Left lung (tissue), 10 donors: Measurements from ENCODE around the gene CINP. TPM values are rescaled to one million over a fixed set of nuclear protein-coding genes. Genes with fewer than 3 reads are reported as not detected.

Experiments
- ATAC-seq: fragments of 200-7000 bp; cut with Tn5 transposase; one replicate; pipeline ENCODE4 v1.9.1; 2020; ENCODE audit warnings: moderate library complexity
- DNase-seq, 4 donors: peaks; one replicate each; pipeline ENCODE4 v3.0.0-alpha.2; 2013 to 2020
- H3K27ac ChIP-seq, 2 donors: fragments of 200-600 bp; sonication (generic) in 1 of 2; one replicate each; pipeline versions ENCODE4 v1.5.0 to v1.8.0; 2020 to 2021
- H3K27me3 ChIP-seq, 2 donors: fragments of 200-600 bp; sonication (generic) in 1 of 2; one replicate each; pipeline versions ENCODE4 v1.5.0 to v1.8.0; 2020 to 2021
- H3K36me3 ChIP-seq, 2 donors: fragments of 200-600 bp; sonication (generic) in 1 of 2; one replicate each; pipeline versions ENCODE4 v1.5.0 to v1.8.0; 2020 to 2021
- H3K4me1 ChIP-seq, 2 donors: fragments of 200-600 bp; one replicate each; pipeline ENCODE4 v1.8.0; 2021
- H3K4me3 ChIP-seq, 2 donors: fragments of 200-600 bp; sonication (generic) in 1 of 2; one replicate each; pipeline versions ENCODE4 v1.5.0 to v1.8.0; 2020 to 2021; ENCODE audit warnings: mild to moderate bottlenecking in 1 of 2
- H3K9me3 ChIP-seq, 2 donors: fragments of 200-600 bp; sonication (generic) in 1 of 2; one replicate each; pipeline versions ENCODE4 v1.5.0 to v1.8.0; 2020 to 2021
- CTCF ChIP-seq, 2 donors: fragments of 200-600 bp; sonication (generic) in 1 of 2; IDR thresholded peaks; one replicate each; pipeline versions ENCODE4 v1.5.0 to v1.8.0; 2021; ENCODE audit warnings: antibody characterized with exemption in 2 of 2
- intact Hi-C, 2 donors: fragments of 100-400 bp; cut with DNase I; formaldehyde crosslinking; loops; one replicate each; pipeline versions ENCODE4 v1.11.2 to v1.14.2; 2022
- polyA plus RNA-seq, 6 donors: library from polyadenylated mRNA; unstranded; fragments of 120-200 nt; gene quantifications; one replicate each; pipeline ENCODE4 v1.2.1, GENCODE V29; 2013; ENCODE audit not compliant: insufficient read length in 6 of 6
- total RNA-seq, 2 donors: library from RNA; stranded (reverse); fragmentation: NEBNext Ultra II Directional; extraction: Animal tissue kit (Norgen Biotek cat#: 25700); gene quantifications; one replicate each; pipeline ENCODE4 v1.2.1, GENCODE V29; 2021
- donor health status: DM: no; HTN: yes; CAD: no.
- donor health status: DM: no; HTN: no; CAD: no.

The CINP gene
- total and polyA plus RNA-seq, 8 donors: 32.1 to 39.1 (median 36.6) TPM

DNA sequence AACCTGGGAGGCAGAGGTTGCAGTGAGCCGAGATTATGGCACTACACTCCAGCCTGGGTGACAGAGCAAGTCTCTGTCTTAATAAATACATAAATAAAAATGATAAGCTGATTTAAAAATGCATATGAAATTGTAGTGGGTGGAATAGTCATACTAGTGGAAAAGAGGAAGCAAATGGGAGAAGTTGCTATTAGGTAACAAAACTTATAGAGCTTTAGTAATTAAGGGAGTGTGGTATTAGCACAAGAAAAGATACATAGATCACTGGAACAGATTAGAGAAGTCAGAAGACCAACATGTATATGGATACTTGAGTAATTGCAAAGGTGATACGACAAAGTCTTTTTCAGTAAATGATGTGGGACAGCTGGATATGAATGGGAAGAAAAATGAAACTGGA lies 26.6 kb upstream of the CINP start:
- ATAC-seq: no peak
- H3K4me3 ChIP-seq: no peak overlapping the region
- no peak for TF ChIP-seq CTCF (IDR thresholded peaks at IDR 0.05)
- H3K27ac ChIP-seq: peak overlapping the region in 1 of 2 donors; percentile 60
- intact Hi-C loops: no loop called here
- H3K36me3 ChIP-seq: peaks cover 0 to 16% of the 10 kb centered on the region in 2 donors
- DNase-seq: no peak
- H3K27me3 ChIP-seq: no peaks in the 10 kb centered on the region
- peaks cover 0 to 19% of the 10 kb centered on the region in 2 donors for H3K4me1 ChIP-seq
- no peaks in the 10 kb centered on the region for H3K9me3 ChIP-seq

GRCh38 chr14:102387086-102387485 lies 24.4 kb upstream of the CINP start:
- TF ChIP-seq CTCF (IDR thresholded peaks at IDR 0.05): no peak

GRCh38 chr14:102378830-102379229 lies 16.1 kb upstream of the CINP start:
- Histone ChIP-seq H3K27ac (no peak overlapping the region), H3K36me3 (peaks cover 0 to 61% of the 10 kb centered on the region in 2 donors), H3K4me1 (no peaks in the 10 kb centered on the region), H3K27me3 (no peaks in the 10 kb centered on the region), H3K9me3 (no peaks in the 10 kb centered on the region), H3K4me3 (no peak overlapping the region)
- TF ChIP-seq CTCF (IDR thresholded peaks at IDR 0.05): no peak
- ATAC-seq (no peak), DNase-seq (no peak)
- intact Hi-C loops: no loop called here

More at GRCh38 chr14:102387086-102387485, 24.4 kb upstream of the CINP start:
- H3K9me3 ChIP-seq: no peaks in the 10 kb centered on the region
- H3K36me3 ChIP-seq: peaks cover 0 to 30% of the 10 kb centered on the region in 2 donors
- peaks cover 0 to 11% of the 10 kb centered on the region in 2 donors for H3K4me1 ChIP-seq
- intact Hi-C loops: no loop called here
- H3K27me3 ChIP-seq: no peaks in the 10 kb centered on the region
- ATAC-seq: no peak
- no peak overlapping the region for H3K27ac ChIP-seq
- DNase-seq: no peak
- H3K4me3 ChIP-seq: no peak overlapping the region

- no peak for ATAC-seq
- intact Hi-C loops: no loop called here
- peaks cover 0 to 3% of the 10 kb centered on the region in 2 donors for H3K4me1 ChIP-seq
- H3K27ac ChIP-seq: no peak overlapping the region
- peaks cover 0 to 57% of the 10 kb centered on the region in 2 donors for H3K36me3 ChIP-seq
- no peak for DNase-seq
- H3K9me3 ChIP-seq: no peaks in the 10 kb centered on the region
- H3K27me3 ChIP-seq: no peaks in the 10 kb centered on the region
- no peak overlapping the region for H3K4me3 ChIP-seq
- TF ChIP-seq CTCF (IDR thresholded peaks at IDR 0.05): no peak
These were observed 15.0 kb upstream of the CINP start for GRCh38 chr14:102377696-102378095.

GRCh38 chr14:102375119-102375518 lies 12.4 kb upstream of the CINP start:
- ATAC-seq (no peak), DNase-seq (no peak)
- Histone ChIP-seq H3K4me3 (no peak overlapping the region), H3K36me3 (peaks cover 0 to 34% of the 10 kb centered on the region in 2 donors), H3K4me1 (peaks cover 0 to 17% of the 10 kb centered on the region in 2 donors), H3K27ac (no peak overlapping the region), H3K9me3 (no peaks in the 10 kb centered on the region), H3K27me3 (no peaks in the 10 kb centered on the region)
- intact Hi-C loops: no loop called here
- no peak for TF ChIP-seq CTCF (IDR thresholded peaks at IDR 0.05)
